K562 (cell line): ENCODE data around the gene JADE3. TPM values are rescaled to one million over a fixed set of nuclear protein-coding genes. Genes with fewer than 3 reads are reported as not detected.

Experiments
- ATAC-seq: fragments of 200-7000 bp; cut with Tn5 transposase; 3 replicates; pipeline ENCODE4 v1.9.1; 2020; ENCODE audit warnings: moderate library complexity
- BruUV-seq: library from RNA; stranded (reverse); fragments of 400-500 nt; replicated peaks from 2 replicates; lab custom pipeline; 2021; lab: Mats Ljungman, UMichigan
- CTCF ChIA-PET: fragments of 300-600 bp; formaldehyde crosslinking; extraction: SDS; loops from one replicate; lab custom pipeline; 2021; ENCODE audit warnings: low intra/inter-chr PET ratio; lab: Yijun Ruan, JAX
- POLR2A ChIA-PET: fragments of 300-600, 350-650 bp; sonication (Branson Sonifier 250); formaldehyde crosslinking; extraction: SDS; loops from one replicate; lab custom pipeline; 2021; ENCODE audit warnings: antibody characterized with exemption, inconsistent platforms; lab: Yijun Ruan, JAX
- DNase-seq, 4 experiments: peaks; one replicate each; pipeline versions ENCODE4 v3.0.0 to v3.0.0-alpha.2; 2011 to 2018; ENCODE audit warnings: low spot score in 3 of 4, mixed read lengths in 3 of 4; ENCODE audit errors: extremely low read depth in 1 of 4
- FAIRE-seq: peaks from 2 replicates; lab custom pipeline; 2011; peaks lifted over from hg19 to GRCh38; lab: Jason Lieb, UNC
- H2AFZ ChIP-seq: 2 replicates; pipeline ENCODE4 v1.6.0; 2011; ENCODE audit warnings: low read depth, low read length, control low read depth, inconsistent platforms
- H3K27ac ChIP-seq: fragments of 200-600 bp; 3 replicates; pipeline ENCODE4 v1.8.0; 2011; ENCODE audit warnings: low read depth, mild to moderate bottlenecking, control low read depth, inconsistent platforms, low read length, moderate library complexity, mixed read lengths; ENCODE audit errors: extremely low read depth
- H3K27me3 ChIP-seq, 2 experiments: fragments of 300-600 bp in 1 of 2; 2 replicates in 1 of 2; 3 replicates in 1 of 2; pipeline versions ENCODE4 v1.6.0 to v1.8.0; 2011; ENCODE audit warnings: inconsistent platforms in 2 of 2, low read length in 2 of 2, mild to moderate bottlenecking in 1 of 2, mixed read lengths in 1 of 2, moderate library complexity in 1 of 2; ENCODE audit not compliant: control insufficient read depth in 2 of 2, insufficient read depth in 2 of 2
- H3K36me3 ChIP-seq: fragments of 300-600 bp; 3 replicates; pipeline ENCODE4 v1.8.0; 2011; ENCODE audit warnings: mild to moderate bottlenecking, low read length, inconsistent platforms; ENCODE audit not compliant: control insufficient read depth, insufficient read depth
- H3K4me1 ChIP-seq, 2 experiments: fragments of 200-600 bp in 1 of 2; replicated peaks in 1 of 2; 2 replicates in 1 of 2; 3 replicates in 1 of 2; pipeline versions ENCODE4 v1.5.1 to v1.8.0; 2011; ENCODE audit warnings: inconsistent platforms in 2 of 2, low read length in 2 of 2, mild to moderate bottlenecking in 1 of 2, mixed read lengths in 1 of 2, moderate library complexity in 1 of 2; ENCODE audit not compliant: control insufficient read depth in 2 of 2, insufficient read depth in 2 of 2
- H3K4me2 ChIP-seq: 2 replicates; pipeline ENCODE4 v1.6.1; 2011; ENCODE audit warnings: low read length, control low read depth, inconsistent platforms, mixed read lengths; ENCODE audit not compliant: insufficient read depth
- H3K4me3 ChIP-seq: fragments of 200-600 bp; sonication (generic), shearing (Covaris generic); 2 replicates; pipeline ENCODE4 v1.5.1; 2016; ENCODE audit warnings: control low read depth, inconsistent platforms
- H3K79me2 ChIP-seq: fragments of 200-600 bp; 3 replicates; pipeline ENCODE4 v1.8.0; 2011; ENCODE audit warnings: low read length, inconsistent platforms; ENCODE audit not compliant: control insufficient read depth, insufficient read depth
- H3K9ac ChIP-seq, 2 experiments: 2 replicates each; pipeline versions ENCODE4 v1.6.0 to v1.6.1; 2011; ENCODE audit warnings: low read depth in 2 of 2, low read length in 2 of 2, control low read depth in 1 of 2, inconsistent platforms in 1 of 2, mild to moderate bottlenecking in 1 of 2, mixed read lengths in 1 of 2; ENCODE audit not compliant: insufficient read depth in 1 of 2
- H3K9me1 ChIP-seq: one replicate; pipeline ENCODE4 v1.6.0; 2011; ENCODE audit warnings: inconsistent platforms, mild to moderate bottlenecking, low read length, moderate library complexity; ENCODE audit not compliant: control insufficient read depth, insufficient read depth
- H3K9me3 ChIP-seq: replicated peaks from 2 replicates; pipeline ENCODE4 v1.5.1; 2011; ENCODE audit warnings: low read depth, low read length, inconsistent platforms; ENCODE audit not compliant: control insufficient read depth, insufficient read depth
- H4K20me1 ChIP-seq: replicated peaks from 2 replicates; pipeline ENCODE4 v1.6.1; 2011; ENCODE audit warnings: low read length, inconsistent platforms, mixed read lengths; ENCODE audit not compliant: control insufficient read depth, insufficient read depth
- ARID4B ChIP-seq: sonication (generic); formaldehyde crosslinking; IDR thresholded peaks from 2 replicates; pipeline ENCODE4 v1.8.0; 2022; ENCODE audit warnings: mild to moderate bottlenecking, missing genetic modification reagents
- BMI1 ChIP-seq: fragments of 150-350 bp; IDR thresholded peaks from 2 replicates; pipeline ENCODE4 v1.6.1; 2014; ENCODE audit warnings: low read length
- BRF1 ChIP-seq: IDR thresholded peaks from 3 replicates; pipeline ENCODE4 v1.6.1; 2011; ENCODE audit warnings: borderline replicate concordance, mild to moderate bottlenecking; ENCODE audit not compliant: insufficient read length; ENCODE audit errors: extremely low read depth
- C11orf30 ChIP-seq: fragments of 450-650 bp; IDR thresholded peaks from 2 replicates; pipeline ENCODE4 v1.6.1; 2016; ENCODE audit warnings: low read depth, mild to moderate bottlenecking
- KAT7 ChIP-seq: sonication (generic); formaldehyde crosslinking; IDR thresholded peaks from 2 replicates; pipeline ENCODE4 v1.8.0; 2022; ENCODE audit warnings: missing genetic modification reagents, mild to moderate bottlenecking, borderline replicate concordance
- MAFF ChIP-seq: IDR thresholded peaks from 2 replicates; pipeline ENCODE4 v1.6.1; 2012; ENCODE audit warnings: low read length, improper control_type of control experiment
- MAFG ChIP-seq: fragments of 450-650 bp; conservative IDR thresholded peaks from 2 replicates; pipeline ENCODE4 v1.6.1; 2016; ENCODE audit warnings: missing genetic modification characterization, missing compliant biosample characterization
- MAFK ChIP-seq: IDR thresholded peaks from 2 replicates; pipeline ENCODE4 v1.6.1; 2011; ENCODE audit warnings: low read length, improper control_type of control experiment
- NFE2 ChIP-seq: IDR thresholded peaks from 2 replicates; pipeline ENCODE4 v1.6.1; 2014; ENCODE audit warnings: antibody characterized with exemption, low read depth
- NFE2L1 ChIP-seq: fragments of 450-650 bp; IDR thresholded peaks from 2 replicates; pipeline ENCODE4 v1.6.1; 2016; ENCODE audit warnings: missing genetic modification characterization, low read depth, mild to moderate bottlenecking, missing compliant biosample characterization, moderate library complexity, borderline replicate concordance
- NFIC ChIP-seq: fragments of 450-650 bp; IDR thresholded peaks from 2 replicates; pipeline ENCODE4 v1.6.1; 2017; ENCODE audit warnings: mild to moderate bottlenecking, inconsistent platforms
- PHB2 ChIP-seq: fragments of 450-650 bp; IDR thresholded peaks from 2 replicates; pipeline ENCODE4 v1.6.1; 2017; ENCODE audit warnings: low read depth
- POLR2G ChIP-seq: fragments of 200-400 bp; formaldehyde crosslinking; IDR thresholded peaks from 2 replicates; pipeline ENCODE4 v1.6.1; 2017; ENCODE audit warnings: low read depth, mild to moderate bottlenecking, antibody characterized with exemption, low read length, moderate library complexity
- SNRNP70 ChIP-seq: fragments of 200-400 bp; formaldehyde crosslinking; optimal IDR thresholded peaks from 2 replicates; pipeline ENCODE3; 2017; ENCODE audit warnings: low read depth, low read length
- ZNF316 ChIP-seq: fragments of 450-650 bp; IDR thresholded peaks from 2 replicates; pipeline ENCODE4 v1.6.1; 2016
- ZSCAN29 ChIP-seq: fragments of 450-650 bp; IDR thresholded peaks from 2 replicates; pipeline ENCODE4 v1.6.1; 2017
- whole genome bisulfite sequencing: fragments of 100-300 bp; shearing (Covaris generic); methylation state at CpG from one replicate; pipeline ENCODE4 v1.1.6; 2016; ENCODE audit warnings: low coverage, mixed read lengths; ENCODE audit not compliant: insufficient coverage; ENCODE audit errors: missing lambda C conversion rate; 5-methylcytosine and 5-hydroxymethylcytosine counted together
- in situ Hi-C: fragments of 300-500 bp; cut with MboI; formaldehyde crosslinking; loops from 4 replicates; pipeline ENCODE4 v1.15.0; 2018; ENCODE audit warnings: inconsistent platforms, mixed read lengths
- intact Hi-C: fragments of 100-400 bp; cut with micrococcal nuclease; formaldehyde crosslinking; loops from 2 replicates; pipeline ENCODE4 v1.14.2; 2022
- polyA plus RNA-seq, 8 experiments: library from polyadenylated mRNA; depleted of rRNA in 4 of 8; stranded (reverse) in 5 of 8; unstranded in 3 of 8; fragments of >200 nt; fragmentation: Nextera tagmentation in 2 of 8; fragmentation: Illumina TruSeq in 1 of 8; extraction: Ambion mirVana in 2 of 8; extraction: Trizol in 1 of 8; gene quantifications; 2 replicates each; pipeline versions ENCODE4 v1.2.1 to v1.2.3, GENCODE V29; 2011 to 2014; ENCODE audit warnings: inconsistent platforms in 1 of 8, missing spikeins in 1 of 8
- total RNA-seq, 7 experiments: library from RNA; depleted of rRNA in 6 of 7; stranded (reverse); fragments of >200 nt in 6 of 7; fragmentation: Illumina TruSeq in 2 of 7; extraction: Trizol in 2 of 7; gene quantifications; 2 replicates each; pipeline versions ENCODE4 v1.2.1 to v1.2.3, GENCODE V29; 2011 to 2021; ENCODE audit warnings: low replicate concordance in 1 of 7

The JADE3 gene
- total and polyA plus RNA-seq, 9 of the 15 experiments (the other 6 are each of a cell fraction or from before 2014, with no cell fraction given), result 2.6 to 10.0 (median 7.0) TPM

DNA sequence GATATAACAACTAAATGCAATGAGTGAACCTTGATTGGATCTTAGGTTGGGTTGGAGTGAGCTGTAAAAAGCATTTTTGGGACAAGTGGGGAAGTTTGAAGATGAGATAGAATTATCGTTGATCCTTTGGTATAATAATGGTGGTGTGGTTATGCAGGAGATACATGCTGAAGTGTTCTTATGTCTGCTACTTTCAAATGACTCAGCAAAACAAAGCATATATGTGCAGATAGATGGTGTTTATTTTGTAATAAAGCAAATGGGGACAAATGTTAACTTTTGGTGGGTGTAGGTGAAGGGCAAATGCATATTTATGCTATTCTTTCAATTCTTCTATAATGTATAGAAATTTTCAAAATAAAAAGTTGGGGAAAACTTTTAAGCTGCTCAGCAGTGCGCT is 49.1 kb upstream of the JADE3 start:
- Histone ChIP-seq H3K4me1 (no peaks in the 10 kb centered on the region; a peak in 1 of 5 replicates), H3K27ac (no peak overlapping the region), H3K79me2 (no peaks in the 10 kb centered on the region), H3K4me3 (no peak overlapping the region), H3K9me1 (no peaks in the 10 kb centered on the region), H2AFZ (no peak overlapping the region), H3K9ac (no peak overlapping the region), H3K4me2 (no peak overlapping the region), H3K36me3 (no peaks in the 10 kb centered on the region), H3K27me3 (no peaks in the 10 kb centered on the region), H3K9me3 (no peaks in the 10 kb centered on the region), H4K20me1 (no peaks in the 10 kb centered on the region)
- no peak for FAIRE-seq
- in situ Hi-C loops (no loop called here), intact Hi-C loops (no loop called here)
- ChIA-PET POLR2A (no interaction called here), CTCF (no interaction called here)
- no peak for DNase-seq
- TF ChIP-seq MAFG (tag) (peak; percentile 90), ZNF316 (peak; percentile 91), MAFF (peak; percentile 79), BMI1 (no peak), NFE2 (peak; percentile 70), C11orf30 (peak; percentile 87), NFE2L1 (tag) (peak; percentile 67; the same call in 1 of the 2 replicates), PHB2 (no peak), SNRNP70 (no peak), ZSCAN29 (no peak), KAT7 (CRISPR knock-in tag) (no peak), MAFK (peak; percentile 74; the same call in 1 of the 2 replicates), NFIC (no peak), POLR2G (no peak), BRF1 (no peak), ARID4B (no peak)
- no peak for ATAC-seq
- WGBS, result 5% methylated on average over 2 of the region's 2 CpGs
- no TSS peak for BruUV-seq
